ENCODE measurements around the gene MYLK.

Gene MYLK

DNA sequence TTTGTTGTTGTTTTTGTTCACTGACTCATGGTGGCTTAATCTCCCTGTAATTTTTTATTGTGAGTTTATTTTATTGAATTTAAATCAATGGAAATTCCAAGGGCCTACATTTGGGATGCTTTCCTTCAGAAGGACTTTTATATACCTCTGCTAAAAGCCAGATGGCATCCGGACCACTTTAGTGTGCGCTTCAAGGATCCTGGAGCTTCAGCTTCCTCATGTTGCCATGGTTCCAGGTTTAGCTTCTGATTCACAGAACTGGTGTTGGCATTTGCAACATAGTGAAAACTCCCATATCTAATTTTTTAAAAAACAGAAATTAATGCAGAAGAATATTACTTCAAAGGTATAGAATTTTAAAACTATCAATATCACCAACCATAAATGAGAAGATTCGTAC is 290.8 kb downstream of the MYLK start:
- no peak for DNase-seq (ENCODE audit: low read depth)
- TF ChIP-seq, protein P1, sequence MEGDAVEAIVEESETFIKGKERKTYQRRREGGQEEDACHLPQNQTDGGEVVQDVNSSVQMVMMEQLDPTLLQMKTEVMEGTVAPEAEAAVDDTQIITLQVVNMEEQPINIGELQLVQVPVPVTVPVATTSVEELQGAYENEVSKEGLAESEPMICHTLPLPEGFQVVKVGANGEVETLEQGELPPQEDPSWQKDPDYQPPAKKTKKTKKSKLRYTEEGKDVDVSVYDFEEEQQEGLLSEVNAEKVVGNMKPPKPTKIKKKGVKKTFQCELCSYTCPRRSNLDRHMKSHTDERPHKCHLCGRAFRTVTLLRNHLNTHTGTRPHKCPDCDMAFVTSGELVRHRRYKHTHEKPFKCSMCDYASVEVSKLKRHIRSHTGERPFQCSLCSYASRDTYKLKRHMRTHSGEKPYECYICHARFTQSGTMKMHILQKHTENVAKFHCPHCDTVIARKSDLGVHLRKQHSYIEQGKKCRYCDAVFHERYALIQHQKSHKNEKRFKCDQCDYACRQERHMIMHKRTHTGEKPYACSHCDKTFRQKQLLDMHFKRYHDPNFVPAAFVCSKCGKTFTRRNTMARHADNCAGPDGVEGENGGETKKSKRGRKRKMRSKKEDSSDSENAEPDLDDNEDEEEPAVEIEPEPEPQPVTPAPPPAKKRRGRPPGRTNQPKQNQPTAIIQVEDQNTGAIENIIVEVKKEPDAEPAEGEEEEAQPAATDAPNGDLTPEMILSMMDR (IDR thresholded peaks at IDR 0.05; ENCODE audit: insufficient read depth, low read depth, low read length, missing control alignments) = no peak
- no peak overlapping the region for H3K4me3 ChIP-seq (ENCODE audit: low read depth, low read length)

DNA sequence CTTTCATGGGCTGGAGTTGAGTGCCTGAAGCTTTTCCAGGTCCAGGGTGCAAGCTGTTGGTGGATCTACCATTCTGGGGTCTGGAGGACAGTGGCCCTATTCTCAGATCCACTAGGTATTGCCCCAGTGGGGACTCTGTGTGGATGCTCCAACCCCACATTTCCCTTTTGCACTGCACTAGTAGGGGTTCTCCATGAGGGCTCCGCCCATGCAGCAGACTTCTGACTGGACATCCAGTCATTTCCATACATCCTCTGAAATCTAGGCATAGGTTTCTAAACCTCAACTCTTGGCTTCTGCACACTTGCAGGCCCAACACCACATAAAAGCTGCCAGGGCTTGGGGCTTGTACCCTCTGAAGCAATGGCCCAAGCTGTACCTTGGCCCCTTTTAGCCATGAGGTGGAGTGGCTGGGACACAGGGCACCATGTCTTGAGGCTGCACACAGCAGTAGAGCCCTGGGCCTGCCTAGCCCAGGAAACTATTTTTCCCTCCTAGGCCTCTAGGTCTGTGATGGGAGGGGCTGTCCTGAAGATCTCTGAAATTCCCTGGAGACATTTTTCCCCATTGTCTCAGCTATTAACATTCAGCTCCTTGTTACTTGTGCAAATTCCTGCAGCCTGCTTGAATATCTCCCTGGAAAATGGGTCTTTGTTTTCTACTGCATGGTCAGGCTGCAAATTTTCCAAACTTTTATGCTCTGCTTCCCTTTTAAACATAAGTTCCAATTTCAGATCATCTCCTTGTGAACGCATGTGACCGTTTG is 293.3 kb downstream of the MYLK start:
- no peak for DNase-seq (ENCODE audit: low read depth)
- no peak overlapping the region for H3K4me3 ChIP-seq (ENCODE audit: low read depth, low read length)
- TF ChIP-seq, protein P1 (IDR thresholded peaks at IDR 0.05; ENCODE audit: insufficient read depth, low read depth, low read length, missing control alignments) = no peak

DNA sequence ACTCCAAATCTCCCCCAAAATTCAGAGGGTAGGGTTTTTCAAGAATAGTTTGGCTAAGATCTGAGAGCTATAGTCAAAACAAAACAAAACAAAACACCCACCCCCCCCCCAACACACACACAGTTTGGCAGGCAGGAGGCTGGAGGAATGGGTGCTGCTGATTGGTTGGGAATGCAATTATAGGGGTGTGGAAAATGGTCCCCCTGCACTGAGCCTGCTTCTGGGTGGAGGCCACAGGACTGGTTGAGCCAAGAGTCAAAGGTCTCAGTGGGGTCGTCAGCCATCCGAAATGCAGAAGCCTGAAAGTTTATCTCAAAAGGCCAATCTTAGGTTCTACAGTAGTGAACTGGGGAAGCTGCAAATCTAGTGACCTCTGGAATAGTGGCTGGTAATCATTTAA is 296.7 kb downstream of the MYLK start:
- no peak overlapping the region for H3K4me3 ChIP-seq (ENCODE audit: low read depth, low read length)
- no peak for DNase-seq (ENCODE audit: low read depth)
- TF ChIP-seq, protein P1 (IDR thresholded peaks at IDR 0.05; ENCODE audit: insufficient read depth, low read depth, low read length, missing control alignments) = no peak

DNA sequence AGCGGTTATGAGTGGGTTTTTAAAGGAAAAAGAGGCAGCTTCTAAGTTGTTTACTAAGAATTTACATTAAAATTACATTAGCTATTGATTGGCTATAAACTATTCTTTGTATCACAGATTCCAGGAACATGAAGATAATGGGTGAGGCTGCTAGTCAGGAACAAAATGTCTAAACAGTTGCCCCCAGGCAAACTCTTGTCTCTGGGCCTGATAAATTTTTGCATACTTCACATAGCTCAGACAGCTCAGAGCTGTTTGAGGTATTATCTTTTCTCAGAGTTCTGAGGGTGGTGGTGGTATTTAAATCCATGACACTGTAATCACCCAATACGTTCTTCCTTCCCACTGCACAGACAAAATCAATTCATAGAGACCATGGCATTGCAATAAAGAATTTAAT is 297.2 kb downstream of the MYLK start:
- no peak for DNase-seq (ENCODE audit: low read depth)
- TF ChIP-seq, protein P1 (IDR thresholded peaks at IDR 0.05; ENCODE audit: insufficient read depth, low read depth, low read length, missing control alignments) = no peak
- no peak overlapping the region for H3K4me3 ChIP-seq (ENCODE audit: low read depth, low read length)

DNA sequence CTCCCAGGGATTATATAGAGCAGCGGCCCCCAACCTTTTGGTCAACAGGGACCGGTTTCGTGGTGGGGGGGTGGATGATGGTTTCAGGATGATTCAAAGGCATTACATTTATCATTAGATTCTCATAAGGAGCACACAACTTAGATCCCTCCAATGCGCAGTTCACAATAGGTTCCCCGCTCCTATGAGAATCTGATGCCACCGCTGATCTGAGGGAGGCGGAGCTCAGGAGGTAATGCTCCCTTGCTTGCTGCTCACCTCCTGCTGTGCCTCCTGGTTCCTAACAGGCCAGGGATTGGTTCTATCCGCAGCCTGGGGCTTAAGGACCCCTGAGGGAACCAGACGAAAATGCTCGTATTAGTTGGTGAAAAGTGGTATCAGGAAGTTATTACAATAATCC is 298.0 kb downstream of the MYLK start:
- DNase-seq (ENCODE audit: low read depth) = peak; percentile 73
- TF ChIP-seq, protein P1 (IDR thresholded peaks at IDR 0.05; ENCODE audit: insufficient read depth, low read depth, low read length, missing control alignments) = no peak

DNA sequence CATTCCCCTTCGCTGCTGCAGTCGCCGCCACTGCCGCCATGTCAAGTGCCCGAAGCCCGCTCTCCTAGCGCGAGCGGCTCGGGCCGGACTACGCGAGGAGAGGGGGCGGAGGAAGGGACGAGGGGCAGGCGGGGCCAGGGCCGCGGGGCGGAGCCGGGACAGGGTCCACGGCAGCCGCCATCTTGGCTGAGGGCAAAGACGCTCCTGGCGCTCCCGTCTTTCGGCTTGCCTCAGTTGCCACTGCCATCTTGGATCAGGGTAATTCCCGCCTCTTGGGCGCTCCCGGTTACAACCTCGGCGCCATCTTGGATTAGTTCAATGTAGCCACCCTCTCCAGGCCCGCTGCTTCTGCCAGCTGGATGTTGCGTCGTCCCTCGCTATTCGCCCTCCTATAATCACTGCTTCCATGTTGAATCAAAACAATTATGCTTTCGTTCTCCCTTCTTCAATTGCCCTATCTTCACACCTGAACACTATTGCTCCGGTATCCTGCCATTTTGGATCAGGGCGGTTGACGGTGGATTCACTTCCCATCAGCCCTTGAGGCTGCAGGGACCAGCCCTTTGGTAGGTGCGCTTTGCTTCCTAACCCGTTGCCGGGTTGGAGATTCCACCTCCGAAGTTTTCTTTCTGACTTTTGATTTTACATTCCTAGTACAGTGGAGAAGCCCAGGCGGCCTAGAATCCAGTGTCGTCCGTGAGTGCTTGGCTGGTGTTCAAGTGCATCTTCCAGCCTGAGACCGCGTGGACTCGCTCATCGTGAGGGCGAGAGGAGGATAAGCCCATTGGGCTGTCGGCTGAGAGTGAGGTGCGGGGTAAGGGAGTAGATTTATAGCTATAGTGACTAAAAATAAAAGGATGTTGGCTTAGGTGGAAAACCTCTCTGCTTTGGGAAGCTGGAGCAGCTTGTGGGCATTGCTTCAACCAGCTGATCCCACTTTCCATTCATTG is 298.9 kb downstream of the MYLK start, which contains the start of gene HACD2:
HACD2 (minus strand) TSS at position 66 of the 950 bp plus-strand sequence; CDS start at position 40, 26 bp downstream.
- peak; percentile 98 for DNase-seq (ENCODE audit: low read depth)
- TF ChIP-seq, protein P1 (IDR thresholded peaks at IDR 0.05; ENCODE audit: insufficient read depth, low read depth, low read length, missing control alignments) = no peak
- peak within 1 kb of the TSS; percentile 92 for H3K4me3 ChIP-seq (ENCODE audit: low read depth, low read length)

More for the DNA sequence above, 298.0 kb downstream of the MYLK start:
- H3K4me3 ChIP-seq (ENCODE audit: low read depth, low read length) = peak overlapping the region; percentile 92

Data from GM12865 (cell line).